ENCODE results near the gene BNIPL.

DNA sequence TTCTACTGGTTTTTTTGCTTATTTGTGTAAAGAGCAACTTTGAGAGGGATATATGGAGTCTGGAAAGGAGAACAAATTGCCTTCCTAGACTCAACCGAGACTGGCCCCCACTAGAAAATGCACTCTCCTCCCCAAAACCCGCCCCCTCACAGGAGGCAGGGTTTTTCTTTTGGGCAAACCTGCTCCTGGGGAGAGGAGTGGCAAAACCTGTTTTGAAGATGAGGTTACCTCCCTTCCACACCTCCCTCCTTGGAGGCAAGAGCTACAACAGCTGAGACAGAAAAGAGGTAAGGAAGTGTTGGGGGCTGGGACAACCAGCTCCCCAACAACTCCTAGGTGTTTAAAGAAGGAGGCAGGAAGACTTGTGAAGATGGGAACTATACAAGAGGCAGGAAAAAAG lies at the start of gene BNIPL:
- TF ChIP-seq, protein P1, sequence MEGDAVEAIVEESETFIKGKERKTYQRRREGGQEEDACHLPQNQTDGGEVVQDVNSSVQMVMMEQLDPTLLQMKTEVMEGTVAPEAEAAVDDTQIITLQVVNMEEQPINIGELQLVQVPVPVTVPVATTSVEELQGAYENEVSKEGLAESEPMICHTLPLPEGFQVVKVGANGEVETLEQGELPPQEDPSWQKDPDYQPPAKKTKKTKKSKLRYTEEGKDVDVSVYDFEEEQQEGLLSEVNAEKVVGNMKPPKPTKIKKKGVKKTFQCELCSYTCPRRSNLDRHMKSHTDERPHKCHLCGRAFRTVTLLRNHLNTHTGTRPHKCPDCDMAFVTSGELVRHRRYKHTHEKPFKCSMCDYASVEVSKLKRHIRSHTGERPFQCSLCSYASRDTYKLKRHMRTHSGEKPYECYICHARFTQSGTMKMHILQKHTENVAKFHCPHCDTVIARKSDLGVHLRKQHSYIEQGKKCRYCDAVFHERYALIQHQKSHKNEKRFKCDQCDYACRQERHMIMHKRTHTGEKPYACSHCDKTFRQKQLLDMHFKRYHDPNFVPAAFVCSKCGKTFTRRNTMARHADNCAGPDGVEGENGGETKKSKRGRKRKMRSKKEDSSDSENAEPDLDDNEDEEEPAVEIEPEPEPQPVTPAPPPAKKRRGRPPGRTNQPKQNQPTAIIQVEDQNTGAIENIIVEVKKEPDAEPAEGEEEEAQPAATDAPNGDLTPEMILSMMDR (IDR thresholded peaks at IDR 0.05; ENCODE audit: insufficient read depth, low read length), result no peak
- TF ChIP-seq SPI1 (IDR thresholded peaks at IDR 0.05; ENCODE audit: borderline replicate concordance, low read depth) (no peak), GABPA (IDR thresholded peaks at IDR 0.05; ENCODE audit: low read depth) (no peak), POLR2AphosphoS5 (IDR thresholded peaks at IDR 0.05; ENCODE audit: low read depth) (no peak)

Data from HL-60 (cell line).